HG03039 (cell line): ENCODE data around the gene NFS1.
"Not testable (repeated sequence)": the region's sequence is repeated elsewhere in the genome, so short reads cannot be mapped to it uniquely, and the experiment has no call there.

Experiments used
- ATAC-seq: cut with Tn5 transposase; IDR thresholded peaks from one replicate; pipeline ENCODE4 v1.9.1; 2021; ENCODE audit warnings: mild to moderate bottlenecking, moderate library complexity; ENCODE audit not compliant: unreplicated experiment

The NFS1 gene

DNA sequence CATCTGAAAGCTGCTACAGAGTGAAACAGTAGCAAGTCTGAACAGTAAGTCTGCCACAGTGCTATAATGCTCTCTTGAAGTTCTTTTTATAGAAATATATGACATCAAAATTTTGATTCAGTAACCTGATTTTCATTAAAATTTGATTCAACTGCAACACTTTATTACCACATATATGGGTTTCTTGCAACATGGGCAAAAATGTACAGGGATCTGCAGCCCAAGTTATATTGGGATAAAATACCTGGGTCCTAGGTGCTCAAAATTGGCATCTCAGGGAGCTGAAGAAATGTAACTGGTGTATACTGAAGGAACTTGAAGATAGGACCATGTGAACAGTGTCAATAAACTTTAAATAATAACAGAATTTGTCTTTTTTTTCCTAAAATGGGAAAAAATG is 10.9 kb upstream of the NFS1 start:
- ATAC-seq = no peak

DNA sequence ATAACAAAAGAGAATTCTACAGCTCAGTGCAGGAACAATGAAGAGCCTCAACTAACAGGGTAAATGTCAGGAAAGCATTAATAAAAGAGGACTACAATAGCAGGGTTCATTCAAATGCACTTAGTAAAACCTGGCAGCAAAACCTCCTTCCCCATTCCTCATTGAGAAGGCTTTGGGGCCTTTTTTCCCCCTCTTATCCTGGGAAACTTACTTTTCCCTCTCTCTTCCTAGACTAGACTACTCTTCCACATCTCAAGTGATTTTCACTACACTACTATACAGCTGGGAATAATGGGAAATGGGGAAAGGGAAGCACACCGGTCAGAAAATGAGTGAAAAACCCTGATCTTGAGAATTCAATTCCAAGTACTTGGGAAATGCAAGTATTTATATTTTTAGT is 10.1 kb upstream of the NFS1 start:
- ATAC-seq = no peak

DNA sequence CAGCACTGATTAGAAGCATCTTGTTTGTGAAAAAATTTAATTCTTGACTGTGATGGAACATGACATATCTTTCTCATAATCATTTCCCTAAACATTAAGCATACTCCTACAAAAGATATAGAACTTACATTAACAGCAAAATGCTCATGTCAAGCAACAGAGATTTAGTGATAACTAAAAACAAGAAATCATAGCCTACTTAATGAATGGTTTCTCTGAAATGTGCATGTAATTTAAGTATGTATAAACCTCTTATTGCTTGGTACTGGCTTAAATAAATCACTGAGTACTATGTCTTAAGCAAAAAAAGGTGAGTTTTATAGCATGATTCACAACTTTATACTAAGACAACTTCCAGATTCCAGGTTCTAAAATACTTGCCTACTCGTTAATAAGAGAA is 9.3 kb upstream of the NFS1 start:
- no peak for ATAC-seq

DNA sequence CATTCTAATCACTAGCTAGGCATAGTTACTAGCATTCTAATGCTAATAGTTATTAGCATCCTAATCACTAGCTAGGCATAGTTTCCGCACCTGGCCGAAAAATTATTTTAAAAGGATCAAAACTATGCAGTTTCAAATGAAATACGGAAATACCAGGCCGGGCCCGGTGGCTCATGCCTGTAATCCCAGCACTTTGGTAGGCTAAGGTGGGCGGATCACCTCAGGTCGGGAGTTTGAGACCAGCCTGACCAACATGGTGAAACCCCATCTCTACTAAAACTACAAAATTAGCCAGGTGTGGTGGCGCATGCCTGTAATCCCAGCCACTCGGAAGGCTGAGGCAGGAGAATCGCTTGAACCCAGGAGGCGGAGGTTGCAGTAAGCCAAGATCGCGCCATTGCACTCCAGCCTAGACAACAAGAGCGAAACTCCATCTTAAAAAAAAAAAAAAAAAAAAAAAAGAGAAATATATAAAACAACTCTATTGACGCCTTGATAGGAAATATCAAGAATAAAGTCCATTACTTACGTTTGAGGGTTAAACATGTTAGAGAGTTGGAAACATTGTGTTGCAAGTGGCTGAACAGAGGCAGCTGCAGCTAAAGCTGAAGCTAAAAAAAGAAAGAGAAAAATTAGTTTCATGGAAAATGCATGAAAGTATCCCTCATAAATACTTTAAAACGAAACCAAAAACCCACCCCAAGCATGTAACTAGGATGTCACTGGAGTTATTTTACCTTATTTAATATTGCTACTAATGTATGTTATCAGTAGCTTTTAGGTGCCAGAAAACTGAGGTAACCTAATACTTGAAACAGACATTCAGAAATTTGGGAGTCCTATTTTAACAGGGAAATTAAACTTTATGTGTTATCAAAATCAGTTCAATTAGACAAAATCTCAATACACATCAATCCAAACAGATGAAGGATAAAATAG is 7.7 kb upstream of the NFS1 start:
- ATAC-seq = not testable (repeated sequence)

DNA sequence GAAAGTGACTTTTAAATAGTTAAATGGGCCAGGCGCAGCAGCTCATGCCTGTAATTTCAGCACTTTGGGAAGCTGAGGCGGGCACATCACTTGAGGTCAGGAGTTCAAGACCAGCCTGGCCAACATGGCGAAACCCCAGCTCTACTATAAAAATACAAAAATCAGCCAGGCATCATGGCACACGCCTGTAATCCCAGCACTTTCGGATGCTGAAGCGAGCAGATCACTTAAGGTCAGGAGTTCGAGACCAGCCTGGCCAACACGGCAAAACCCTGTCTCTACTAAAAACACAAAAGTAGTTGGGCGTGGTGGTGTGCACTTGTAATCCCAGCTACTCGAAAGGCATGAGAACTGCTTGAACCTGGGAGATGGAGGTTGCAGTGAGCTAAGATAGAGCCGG is 6.7 kb upstream of the NFS1 start:
- ATAC-seq = not testable (repeated sequence)

DNA sequence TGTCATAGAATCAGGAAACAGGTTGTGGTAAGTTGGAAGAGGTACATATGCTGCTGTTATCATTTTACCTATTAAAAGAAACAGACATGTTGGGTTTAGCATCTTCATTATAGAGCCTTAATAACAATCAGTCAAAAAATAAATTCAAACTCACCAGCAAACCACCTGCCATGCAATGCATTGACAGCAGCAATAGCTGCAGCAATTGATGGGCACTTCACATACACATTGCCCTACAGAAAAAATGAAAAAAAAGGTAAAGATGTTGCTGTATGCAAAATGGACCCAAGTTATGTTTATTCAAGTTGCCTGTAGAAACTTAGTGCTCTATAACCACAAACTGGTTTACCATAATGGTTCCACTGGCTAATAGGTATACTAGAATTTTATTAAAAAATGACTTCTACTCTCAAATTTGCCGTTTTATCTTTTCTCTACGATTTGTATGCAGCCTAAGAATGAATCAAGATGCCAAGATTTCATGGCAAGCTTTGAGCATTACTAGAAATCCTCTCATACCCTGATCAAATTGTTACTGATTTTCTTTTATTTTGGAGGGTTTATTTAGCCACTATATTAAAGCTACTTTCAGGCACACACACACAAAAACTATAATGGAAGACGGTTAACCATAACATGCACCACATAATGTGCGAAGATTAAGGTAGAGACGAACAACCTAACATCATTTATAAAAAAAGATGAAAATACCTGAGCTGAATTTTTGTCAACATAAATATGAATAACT is 5.5 kb upstream of the NFS1 start:
- no peak for ATAC-seq

DNA sequence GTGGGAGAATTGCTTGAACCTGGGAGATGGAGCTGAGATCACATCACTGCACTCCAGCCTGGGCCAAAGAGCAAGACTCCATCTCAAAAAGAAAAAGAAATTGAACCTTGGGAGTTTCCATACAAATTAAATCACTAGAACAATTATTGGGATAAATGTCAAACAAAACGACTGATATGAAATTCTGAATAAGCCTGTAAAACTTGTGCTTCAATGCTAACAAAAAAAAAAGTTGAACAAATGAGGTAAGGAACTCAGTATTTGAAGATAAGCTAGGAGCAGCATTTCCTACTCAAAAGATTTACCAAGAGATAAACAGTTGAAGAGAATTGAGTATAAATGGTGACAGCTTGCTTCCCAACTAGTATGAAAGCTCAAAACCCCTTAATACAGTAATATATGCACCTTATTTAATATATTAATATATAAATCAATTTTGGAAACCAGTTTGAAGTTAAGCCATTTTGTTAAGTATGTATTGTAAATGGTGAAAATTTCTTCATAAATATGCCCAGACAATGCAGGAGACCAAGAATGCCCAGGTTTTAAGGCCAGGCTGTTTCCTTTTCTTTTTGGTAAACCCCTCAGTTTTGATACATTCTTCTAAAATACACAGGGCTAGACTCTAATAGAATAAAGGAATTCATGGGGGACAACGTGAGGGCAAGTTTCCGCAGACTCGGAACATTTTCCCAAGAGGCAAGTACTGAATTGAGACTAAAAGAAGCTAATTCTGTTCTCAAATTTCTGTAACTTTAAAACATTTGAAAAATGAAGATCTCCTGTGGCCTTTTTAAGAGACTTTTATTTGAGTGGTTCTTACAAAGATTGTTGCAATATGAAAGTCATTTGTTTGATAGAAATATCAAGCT is 3.9 kb upstream of the NFS1 start:
- no peak for ATAC-seq

DNA sequence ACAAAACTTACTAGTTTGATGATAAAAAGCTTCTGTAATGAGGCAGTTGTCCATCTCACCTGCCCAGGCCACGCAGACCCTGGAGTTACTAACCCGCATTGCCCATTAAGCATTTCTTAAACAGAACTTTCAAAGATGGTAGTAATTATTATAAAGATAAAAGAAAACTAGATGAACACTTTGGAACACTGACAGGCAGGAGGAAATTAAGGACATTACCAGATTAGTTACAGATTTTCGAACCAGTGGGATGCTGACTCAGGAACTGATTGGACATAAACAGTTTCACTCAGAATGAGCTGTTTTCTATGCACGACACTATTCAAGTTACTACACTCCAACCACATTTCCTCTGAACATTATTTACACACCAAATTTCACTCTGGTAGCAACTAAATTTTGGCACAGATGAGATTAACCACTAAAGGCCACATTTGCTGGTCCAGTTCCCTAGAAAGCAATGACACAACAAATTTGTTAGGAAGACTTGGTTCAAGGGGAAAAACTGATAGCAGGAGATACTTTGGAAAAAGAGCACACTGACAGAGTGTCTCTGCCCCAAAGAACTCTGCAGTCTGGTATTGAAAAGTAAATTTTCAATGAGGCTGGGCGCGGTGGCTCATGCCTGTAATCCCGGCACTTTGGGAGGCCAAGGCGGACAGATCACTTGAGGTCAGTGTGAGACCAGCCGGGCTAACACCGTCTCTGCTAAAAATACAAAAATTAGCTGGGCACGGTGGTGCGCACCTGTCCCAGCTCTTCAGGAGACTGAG is 3.1 kb upstream of the NFS1 start:
- ATAC-seq = no peak

DNA sequence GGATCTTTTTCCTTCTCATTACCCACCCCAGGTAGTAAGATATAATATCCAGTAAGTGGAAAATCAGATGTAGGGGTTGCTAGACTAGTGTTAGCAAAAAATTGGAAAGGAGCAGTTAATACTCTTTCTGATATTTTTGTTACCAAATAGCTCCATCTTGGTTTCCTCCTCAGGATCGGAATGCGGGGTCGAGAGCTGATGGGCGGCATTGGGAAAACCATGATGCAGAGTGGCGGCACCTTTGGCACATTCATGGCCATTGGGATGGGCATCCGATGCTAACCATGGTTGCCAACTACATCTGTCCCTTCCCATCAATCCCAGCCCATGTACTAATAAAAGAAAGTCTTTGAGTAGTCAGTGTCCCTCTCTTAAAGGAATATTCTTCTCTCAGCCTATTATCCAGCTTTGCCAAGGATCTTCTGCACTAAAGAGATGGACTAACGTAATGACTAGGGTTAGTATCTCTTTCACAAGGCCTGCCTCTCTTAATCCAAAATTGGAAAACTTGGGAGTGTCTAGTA is 1.5 kb upstream of the NFS1 start:
- ATAC-seq = no peak

DNA sequence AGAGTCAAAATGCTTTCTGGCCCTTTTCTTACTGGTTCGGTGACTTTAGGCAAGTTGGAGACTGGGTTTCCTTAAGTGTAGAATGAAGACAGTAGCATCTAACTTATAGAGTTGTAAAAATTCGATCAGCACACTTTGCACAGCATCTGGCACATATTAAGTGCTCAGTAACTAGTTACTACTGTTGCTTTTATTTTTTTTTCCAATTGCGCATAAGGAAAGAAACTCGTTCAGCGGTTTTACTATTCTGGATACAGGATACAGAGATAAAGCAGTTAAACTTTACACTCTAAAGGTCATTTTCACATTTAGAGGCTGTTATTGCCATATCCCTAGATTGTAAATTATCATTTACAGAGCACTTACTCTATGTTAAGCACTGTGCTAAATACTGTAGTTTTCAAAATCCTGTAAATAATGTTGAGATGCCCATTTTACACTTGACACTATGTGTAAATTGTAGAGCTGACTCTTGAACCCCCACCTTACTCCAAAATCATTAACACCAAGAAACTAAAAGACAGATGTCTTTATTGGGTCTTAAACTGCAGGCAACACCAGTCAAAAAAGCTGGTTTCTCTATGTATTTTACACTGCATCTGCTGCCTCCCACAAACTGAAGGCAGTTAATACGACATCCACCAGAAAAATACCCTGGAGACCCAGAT is 939 bp upstream of the NFS1 start:
- ATAC-seq = no peak

DNA sequence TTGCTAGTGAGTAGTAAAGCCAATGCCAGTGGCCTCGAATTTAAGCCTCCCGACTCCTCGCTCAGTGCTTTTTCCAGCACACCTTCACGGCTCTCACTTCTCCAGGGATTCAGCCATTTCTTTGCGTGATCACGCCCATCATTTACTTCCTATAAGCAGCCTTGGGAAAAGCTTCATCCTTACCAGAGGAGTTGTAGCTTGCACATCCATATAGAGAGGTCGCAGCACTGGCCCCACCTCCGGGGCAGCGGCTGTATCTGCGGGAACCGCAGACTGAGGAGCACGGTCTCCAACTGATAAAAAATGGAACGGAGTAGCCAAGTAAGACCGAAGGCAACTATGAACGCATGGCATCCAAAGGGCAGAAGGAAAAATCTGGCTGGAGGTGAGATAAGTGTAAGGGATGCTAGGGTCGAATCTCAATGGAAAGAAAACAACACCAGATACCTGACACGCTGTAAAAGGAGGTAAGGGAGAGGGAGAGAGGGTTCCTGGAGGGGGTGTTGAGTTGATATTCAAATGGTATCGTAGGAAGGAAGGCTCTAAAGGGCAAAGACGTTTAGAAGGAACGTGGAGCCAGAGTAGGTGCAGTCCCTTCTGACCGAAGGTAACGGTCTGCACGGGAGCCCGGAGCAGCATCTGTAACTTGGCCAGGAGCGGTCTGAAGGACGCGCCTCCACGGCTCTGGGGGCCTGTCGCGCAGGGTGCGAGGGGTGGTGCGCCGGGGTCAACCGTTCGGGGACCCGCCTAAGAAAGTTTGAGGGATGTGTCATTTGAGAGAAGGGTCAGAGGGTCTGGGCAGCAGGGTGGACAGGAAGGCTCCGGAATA is 640 bp downstream of the NFS1 start:
- no peak for ATAC-seq

DNA sequence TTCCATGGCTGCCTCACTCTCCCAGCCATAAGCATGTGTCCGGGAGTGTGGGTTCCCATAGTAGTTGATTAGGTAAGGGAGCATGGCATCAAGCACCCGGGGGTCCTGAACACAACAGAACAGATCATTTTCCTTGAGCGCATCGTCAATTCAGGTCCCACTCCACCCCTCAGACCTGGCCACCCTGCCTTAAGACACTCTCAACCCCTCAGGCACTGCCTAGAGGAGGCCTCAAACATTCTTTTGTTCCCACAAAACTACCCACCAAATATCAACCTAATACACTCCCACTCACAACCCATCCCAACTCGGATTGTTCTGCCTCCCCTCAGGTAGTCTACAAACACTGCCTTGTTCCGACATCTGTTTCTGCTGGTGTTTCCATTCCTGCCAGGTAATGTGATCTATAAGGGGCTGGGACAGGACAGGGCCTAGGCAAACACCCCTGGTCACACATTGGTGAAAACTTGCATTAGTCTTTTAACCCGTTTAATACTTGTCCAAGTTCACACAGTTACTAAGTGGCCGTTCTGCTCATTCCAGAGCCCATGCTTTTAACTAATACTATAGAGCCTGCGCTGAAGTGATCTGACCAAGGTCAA is 1.4 kb downstream of the NFS1 start:
- ATAC-seq = no peak

DNA sequence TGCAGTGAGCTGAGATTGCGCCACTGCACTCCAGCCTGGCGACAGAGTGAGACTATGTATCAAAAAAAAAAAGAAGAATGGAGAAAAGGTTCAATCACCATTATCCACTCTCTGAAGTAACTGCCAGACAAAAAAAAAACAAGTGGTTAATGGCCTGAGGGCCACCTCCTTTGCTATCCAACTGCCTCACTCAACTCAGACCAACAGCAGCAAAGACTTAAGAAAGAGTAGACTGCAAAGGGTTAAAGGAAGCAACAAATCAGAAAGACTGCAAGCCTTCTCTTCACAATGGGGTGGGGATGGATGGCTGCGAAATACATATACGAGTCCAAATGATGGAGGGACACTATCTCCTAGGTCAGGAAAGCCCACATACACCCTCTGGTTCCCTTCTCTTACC is 3.2 kb downstream of the NFS1 start:
- ATAC-seq = no peak

DNA sequence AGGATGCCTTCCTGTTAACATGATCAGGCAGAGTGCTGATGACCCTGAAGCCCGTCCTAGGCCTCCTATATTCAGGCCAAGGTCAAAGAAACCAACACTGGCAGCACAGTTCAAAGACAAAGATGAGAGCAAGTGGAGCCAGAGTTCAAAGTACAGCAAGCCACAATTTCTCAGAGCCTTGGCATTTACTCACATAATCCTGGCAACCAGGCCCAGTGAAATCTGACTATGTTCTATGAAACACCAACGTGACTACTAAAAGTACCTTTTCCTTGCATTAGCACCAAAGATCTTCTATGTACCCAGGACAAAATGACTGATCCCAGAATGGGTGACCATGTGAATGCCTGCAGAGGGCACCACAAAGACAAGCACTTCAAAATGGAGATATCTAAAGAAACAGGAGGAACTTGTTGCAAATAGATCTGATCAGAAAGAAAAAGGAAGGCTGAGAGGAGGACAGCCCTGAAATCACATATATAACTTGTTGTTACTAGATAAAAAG is 3.9 kb downstream of the NFS1 start:
- ATAC-seq = no peak

DNA sequence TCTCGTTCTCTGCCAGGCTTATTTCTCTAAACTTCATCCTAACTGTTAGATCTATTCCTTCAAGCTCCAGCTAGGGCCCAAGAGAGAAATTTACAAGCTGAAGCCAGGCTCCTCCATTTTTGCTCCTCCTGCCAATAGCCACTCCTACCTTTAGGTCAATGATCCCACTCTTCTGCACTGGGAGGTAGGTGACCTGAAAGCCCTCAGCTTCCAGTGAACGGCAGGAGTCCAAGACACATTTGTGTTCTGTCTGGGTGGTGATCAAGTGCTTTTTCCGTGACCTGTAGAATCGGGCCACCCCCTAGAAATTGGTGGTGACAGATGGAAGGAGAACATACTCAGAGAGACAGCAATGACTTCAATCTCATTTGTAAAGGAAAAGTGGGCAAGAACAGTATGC is 8.9 kb downstream of the NFS1 start:
- ATAC-seq = no peak

DNA sequence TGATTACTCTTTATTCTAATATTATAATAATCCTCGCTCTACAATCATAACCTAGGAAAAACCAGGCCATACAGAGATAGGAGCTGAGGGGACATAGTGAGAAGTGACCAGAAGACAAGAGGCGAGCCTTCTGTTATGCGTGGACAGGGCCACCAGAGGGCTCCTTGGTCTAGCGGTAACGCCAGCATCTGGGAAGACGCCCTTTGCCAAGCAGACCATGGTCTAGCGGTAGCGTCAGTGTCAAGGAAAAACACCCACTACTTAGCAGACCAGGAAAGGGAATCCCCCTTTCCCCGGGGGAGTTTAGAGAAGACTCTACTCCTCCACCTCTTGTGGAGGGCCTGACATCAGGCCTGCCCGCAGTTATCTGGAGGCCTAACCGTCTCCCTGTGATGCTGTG is 12.3 kb downstream of the NFS1 start:
- ATAC-seq = not testable (repeated sequence)

DNA sequence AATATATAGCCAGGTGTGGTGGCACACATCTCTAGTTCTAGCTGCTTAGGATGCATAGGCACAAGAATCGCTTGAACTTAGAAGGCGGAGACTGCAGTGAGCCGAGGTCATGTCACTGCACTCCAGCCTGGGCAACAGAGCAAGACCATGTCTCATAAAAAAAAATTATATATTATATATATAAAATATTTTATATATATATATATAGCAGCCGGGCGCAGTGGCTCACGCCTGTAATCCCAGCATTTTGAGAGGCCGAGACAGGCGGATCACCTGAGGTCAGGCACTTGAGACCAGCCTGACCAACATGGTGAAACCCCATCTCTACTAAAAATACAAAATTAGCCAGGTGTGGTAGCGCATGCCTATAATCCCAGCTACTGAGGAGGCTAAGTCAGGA is 13.8 kb downstream of the NFS1 start:
- not testable (repeated sequence) for ATAC-seq

DNA sequence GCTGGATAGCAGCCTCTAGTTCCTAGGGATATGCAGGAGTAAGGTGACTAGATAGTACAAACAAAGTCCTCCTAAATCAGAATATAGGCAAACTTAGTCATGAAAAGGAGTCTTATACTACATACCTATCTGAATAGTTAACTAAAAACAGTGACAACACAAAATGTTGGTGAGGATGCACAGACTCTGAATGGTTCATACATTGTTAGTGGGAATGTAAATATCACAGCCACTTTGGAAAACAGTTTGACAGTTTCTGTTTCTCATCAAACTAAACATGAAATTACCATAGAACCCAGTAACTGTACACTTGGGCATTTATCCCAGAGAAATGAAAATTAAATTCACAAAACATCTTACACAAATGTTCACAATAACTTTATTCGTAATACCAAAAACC is 17.2 kb downstream of the NFS1 start:
- ATAC-seq = no peak
